Activated CD8-positive, alpha-beta memory T cell treated with anti-CD3 and anti-CD28 coated beads, Interleukin-2, amount 50 U/mL, for 1 hour (primary cell): ENCODE results near the gene NEDD9.
A peak's percentile ranks its signal among the peaks of the same experiment; 100 is the strongest.

Experiments used
- DNase-seq: peaks from one replicate; pipeline ENCODE4 v3.0.0-alpha.2; 2020; ENCODE audit errors: extremely low read depth

NEDD9 gene

GRCh38 chr6:11144393-11144851, 88.0 kb downstream of the NEDD9 start:
- peak; percentile 23 for DNase-seq

GRCh38 chr6:11143394-11144371, 88.8 kb downstream of the NEDD9 start:
- DNase-seq = no peak

- no peak for DNase-seq
These were observed 90.0 kb downstream of the NEDD9 start for GRCh38 chr6:11142296-11143027.

DNA sequence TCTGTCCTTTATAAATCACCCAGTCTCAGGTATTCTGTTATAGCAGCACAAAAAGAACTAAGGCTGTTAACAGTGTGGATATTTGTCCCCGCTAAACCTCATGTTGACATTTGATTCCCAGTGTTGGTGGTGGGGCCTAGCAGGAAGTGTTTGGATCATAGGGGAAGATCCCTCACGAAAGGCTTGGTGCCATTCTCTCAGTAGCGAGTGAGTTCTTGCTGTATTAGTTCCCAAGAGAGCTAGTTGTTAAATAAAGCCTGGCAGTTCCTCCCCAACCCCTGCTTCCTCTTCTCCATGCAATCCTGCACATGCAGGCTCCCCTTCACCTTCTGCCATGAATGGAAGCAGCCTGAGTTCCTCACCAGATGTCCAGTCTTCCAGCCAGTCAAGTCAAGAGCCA, 91.2 kb downstream of the NEDD9 start:
- no peak for DNase-seq

DNA sequence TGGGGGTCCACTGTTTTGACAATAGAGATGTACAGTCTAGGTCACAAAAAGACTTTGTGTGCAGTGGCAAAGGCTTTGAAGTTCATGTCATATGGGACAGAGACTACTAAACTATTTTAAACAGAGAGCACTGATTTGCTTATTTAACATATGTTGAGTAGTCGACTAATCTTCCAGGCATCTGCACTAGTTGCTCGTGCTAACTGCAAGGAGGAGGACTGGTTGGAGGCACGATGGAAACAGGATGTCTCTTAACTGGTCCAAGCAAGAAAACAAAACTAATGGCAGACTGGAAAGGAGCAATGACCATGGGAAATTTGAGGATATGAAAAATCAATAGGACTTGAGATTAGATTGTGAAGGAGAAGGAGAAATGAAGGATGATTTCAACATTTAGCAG, 92.4 kb downstream of the NEDD9 start:
- DNase-seq = no peak

DNA sequence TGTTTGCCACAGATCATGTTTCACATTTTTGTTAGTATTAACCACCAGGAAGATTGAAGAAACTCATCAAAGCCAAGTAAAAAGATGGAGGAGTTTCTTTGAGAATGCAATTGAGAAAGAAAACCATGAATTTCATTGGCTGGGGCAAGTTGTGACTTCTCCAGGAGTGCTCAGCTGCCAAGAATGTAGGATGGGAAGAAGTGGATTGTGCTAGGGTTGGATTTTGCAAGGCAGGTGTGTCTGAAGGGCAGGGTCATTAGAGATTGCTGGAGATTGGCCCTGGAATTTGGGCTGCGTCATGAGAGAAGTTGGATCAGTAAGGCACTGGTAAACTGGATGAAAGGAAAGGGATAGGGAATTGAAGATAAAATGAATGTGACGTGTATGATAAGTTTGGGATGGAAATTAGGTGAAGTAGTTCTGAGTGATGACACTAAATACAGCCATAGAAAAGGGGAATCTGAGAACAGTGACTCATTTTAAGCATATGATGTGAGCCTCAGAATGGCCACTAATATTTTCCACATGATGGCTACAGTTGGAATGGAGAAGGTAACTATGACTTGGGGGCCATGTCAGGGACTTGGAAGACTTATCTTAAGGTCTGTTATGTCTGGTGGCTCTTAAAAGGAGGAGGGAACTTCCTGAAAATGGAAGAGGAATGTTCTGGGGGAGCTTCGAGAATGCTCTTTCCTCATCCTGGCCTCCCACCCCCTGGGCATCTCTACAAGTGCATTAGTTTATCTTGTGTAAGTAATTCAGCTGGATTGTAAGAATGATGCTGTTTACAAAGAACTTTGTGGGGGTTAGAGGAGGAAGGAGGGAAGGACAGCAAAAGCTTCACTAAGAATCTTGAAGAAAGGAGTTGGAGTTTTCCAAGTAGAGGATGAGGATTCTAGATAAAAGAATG, 93.2 kb downstream of the NEDD9 start:
- DNase-seq = no peak

GRCh38 chr6:11136809-11137208, 95.7 kb downstream of the NEDD9 start:
- no peak for DNase-seq
